GM21528 (cell line): ENCODE results near the gene NACAD.

Experiments used
- ATAC-seq: cut with Tn5 transposase; IDR thresholded peaks from one replicate; pipeline ENCODE4 v1.9.1; 2021; ENCODE audit warnings: mild to moderate bottlenecking, moderate library complexity; ENCODE audit not compliant: unreplicated experiment, low FRiP score

NACAD gene

GRCh38 chr7:45032421-45032820, 56.3 kb downstream of the NACAD start:
- no peak for ATAC-seq

GRCh38 chr7:45031829-45032228, 56.9 kb downstream of the NACAD start:
- no peak for ATAC-seq
